Measurements from ENCODE around the gene FAM50B. TPM values are rescaled to one million over a fixed set of nuclear protein-coding genes. Genes with fewer than 3 reads are reported as not detected.

FAM50B gene
- total and polyA plus RNA-seq, 2 of the 13 experiments (the other 11 are each of a cell fraction or from before 2014, with no cell fraction given) = 0.05 TPM; not detected in 1

DNA sequence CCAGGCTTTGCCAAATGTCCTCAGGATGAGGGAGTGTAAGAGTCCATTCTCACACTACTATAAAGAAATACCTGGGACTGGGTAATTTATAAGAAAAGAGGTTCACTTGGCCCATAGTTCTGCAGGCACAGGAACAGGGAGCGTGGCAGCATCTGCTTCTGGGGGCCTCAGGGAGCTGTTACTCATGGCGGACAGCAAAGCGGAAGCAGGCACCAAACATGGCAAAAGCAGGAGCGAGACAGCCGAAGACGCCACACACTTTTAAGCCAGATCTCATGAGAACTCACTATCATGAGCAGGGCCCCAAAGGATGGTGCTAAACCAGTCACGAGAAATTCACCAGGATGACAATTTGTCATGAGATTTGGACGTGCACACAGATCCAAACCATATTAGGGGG is 22.8 kb downstream of the FAM50B start (continued):
- TF ChIP-seq NR2C2 (CRISPR knock-in tag; IDR thresholded peaks at IDR 0.05; ENCODE audit: borderline replicate concordance) = no peak
- TF ChIP-seq ZNF761 (CRISPR knock-in tag; conservative IDR thresholded peaks at IDR 0.05) = 0 out of 2 replicates have a peak, but pooled peaks have one; percentile 14
- TF ChIP-seq ZNF574 (CRISPR knock-in tag; IDR thresholded peaks at IDR 0.05) = peak; percentile 7; the same call in 1 of the 2 replicates
- TF ChIP-seq, protein P1, sequence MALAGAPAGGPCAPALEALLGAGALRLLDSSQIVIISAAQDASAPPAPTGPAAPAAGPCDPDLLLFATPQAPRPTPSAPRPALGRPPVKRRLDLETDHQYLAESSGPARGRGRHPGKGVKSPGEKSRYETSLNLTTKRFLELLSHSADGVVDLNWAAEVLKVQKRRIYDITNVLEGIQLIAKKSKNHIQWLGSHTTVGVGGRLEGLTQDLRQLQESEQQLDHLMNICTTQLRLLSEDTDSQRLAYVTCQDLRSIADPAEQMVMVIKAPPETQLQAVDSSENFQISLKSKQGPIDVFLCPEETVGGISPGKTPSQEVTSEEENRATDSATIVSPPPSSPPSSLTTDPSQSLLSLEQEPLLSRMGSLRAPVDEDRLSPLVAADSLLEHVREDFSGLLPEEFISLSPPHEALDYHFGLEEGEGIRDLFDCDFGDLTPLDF (CRISPR knock-in tag; IDR thresholded peaks at IDR 0.05) = no peak
- TF ChIP-seq ATRX (CRISPR knock-in tag; IDR thresholded peaks at IDR 0.05; ENCODE audit: borderline replicate concordance) = no peak
- TF ChIP-seq MIXL1 (CRISPR knock-in tag; IDR thresholded peaks at IDR 0.05) = no peak
- TF ChIP-seq, protein P2, sequence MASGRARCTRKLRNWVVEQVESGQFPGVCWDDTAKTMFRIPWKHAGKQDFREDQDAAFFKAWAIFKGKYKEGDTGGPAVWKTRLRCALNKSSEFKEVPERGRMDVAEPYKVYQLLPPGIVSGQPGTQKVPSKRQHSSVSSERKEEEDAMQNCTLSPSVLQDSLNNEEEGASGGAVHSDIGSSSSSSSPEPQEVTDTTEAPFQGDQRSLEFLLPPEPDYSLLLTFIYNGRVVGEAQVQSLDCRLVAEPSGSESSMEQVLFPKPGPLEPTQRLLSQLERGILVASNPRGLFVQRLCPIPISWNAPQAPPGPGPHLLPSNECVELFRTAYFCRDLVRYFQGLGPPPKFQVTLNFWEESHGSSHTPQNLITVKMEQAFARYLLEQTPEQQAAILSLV (CRISPR knock-in tag; IDR thresholded peaks at IDR 0.05; ENCODE audit: borderline replicate concordance) = 0 out of 2 replicates have a peak, but pooled peaks have one; percentile 42
- TF ChIP-seq ZFP36 (IDR thresholded peaks at IDR 0.05; ENCODE audit: borderline replicate concordance, low read depth, low read length, partially characterized antibody) = no peak
- no peak for TF ChIP-seq ZNF431 (CRISPR knock-in tag; IDR thresholded peaks at IDR 0.05; ENCODE audit: borderline replicate concordance, low read depth)
- no peak for TF ChIP-seq ZNF724P (CRISPR knock-in tag; IDR thresholded peaks at IDR 0.05; ENCODE audit: borderline replicate concordance)
- TF ChIP-seq ZEB1 (IDR thresholded peaks at IDR 0.05; ENCODE audit: insufficient replicate concordance, low read depth) = no peak
- no peak for TF ChIP-seq ZSCAN25 (CRISPR knock-in tag; IDR thresholded peaks at IDR 0.05)
- TF ChIP-seq TRIM22 (IDR thresholded peaks at IDR 0.05) = no peak
- TF ChIP-seq, protein P3, sequence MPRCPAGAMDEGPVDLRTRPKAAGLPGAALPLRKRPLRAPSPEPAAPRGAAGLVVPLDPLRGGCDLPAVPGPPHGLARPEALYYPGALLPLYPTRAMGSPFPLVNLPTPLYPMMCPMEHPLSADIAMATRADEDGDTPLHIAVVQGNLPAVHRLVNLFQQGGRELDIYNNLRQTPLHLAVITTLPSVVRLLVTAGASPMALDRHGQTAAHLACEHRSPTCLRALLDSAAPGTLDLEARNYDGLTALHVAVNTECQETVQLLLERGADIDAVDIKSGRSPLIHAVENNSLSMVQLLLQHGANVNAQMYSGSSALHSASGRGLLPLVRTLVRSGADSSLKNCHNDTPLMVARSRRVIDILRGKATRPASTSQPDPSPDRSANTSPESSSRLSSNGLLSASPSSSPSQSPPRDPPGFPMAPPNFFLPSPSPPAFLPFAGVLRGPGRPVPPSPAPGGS (CRISPR knock-in tag; IDR thresholded peaks at IDR 0.05) = no peak
- no peak for TF ChIP-seq ZFYVE20 (CRISPR knock-in tag; IDR thresholded peaks at IDR 0.05; ENCODE audit: borderline replicate concordance, low read depth)
- no peak for TF ChIP-seq ZNF557 (CRISPR knock-in tag; IDR thresholded peaks at IDR 0.05)
- no peak for TF ChIP-seq RORA (CRISPR knock-in tag; IDR thresholded peaks at IDR 0.05)
- no peak for TF ChIP-seq ZNF672 (CRISPR knock-in tag; IDR thresholded peaks at IDR 0.05)
- no peak for TF ChIP-seq ETV6 (CRISPR knock-in tag; conservative IDR thresholded peaks at IDR 0.05)
- TF ChIP-seq BCLAF1 (IDR thresholded peaks at IDR 0.05) = no peak

Data from HepG2 (cell line).